ENCODE results near the gene CYGB. TPM values are rescaled to one million over a fixed set of nuclear protein-coding genes. Genes with fewer than 3 reads are reported as not detected.
A peak's percentile ranks its signal among the peaks of the same experiment; 100 is the strongest.
"Not testable (repeated sequence)": the region's sequence is repeated elsewhere in the genome, so short reads cannot be mapped to it uniquely, and the experiment has no call there.

The CYGB gene
- total RNA-seq, 1 donor from 2014 or later, result 0.60 TPM

GRCh38 chr17:76524598-76525512 is 12.7 kb downstream of the CYGB start:
- peak in 1 of 2 donors; percentile 33 for DNase-seq (ENCODE audit: low read depth in 2 of 2)

GRCh38 chr17:76523084-76524037 is 14.1 kb downstream of the CYGB start:
- DNase-seq (ENCODE audit: low read depth in 2 of 2), result peak; percentile 57 to 72

- not testable (repeated sequence) for DNase-seq (ENCODE audit: low read depth in 2 of 2)
These were observed 15.8 kb downstream of the CYGB start for GRCh38 chr17:76521683-76522082.

DNA sequence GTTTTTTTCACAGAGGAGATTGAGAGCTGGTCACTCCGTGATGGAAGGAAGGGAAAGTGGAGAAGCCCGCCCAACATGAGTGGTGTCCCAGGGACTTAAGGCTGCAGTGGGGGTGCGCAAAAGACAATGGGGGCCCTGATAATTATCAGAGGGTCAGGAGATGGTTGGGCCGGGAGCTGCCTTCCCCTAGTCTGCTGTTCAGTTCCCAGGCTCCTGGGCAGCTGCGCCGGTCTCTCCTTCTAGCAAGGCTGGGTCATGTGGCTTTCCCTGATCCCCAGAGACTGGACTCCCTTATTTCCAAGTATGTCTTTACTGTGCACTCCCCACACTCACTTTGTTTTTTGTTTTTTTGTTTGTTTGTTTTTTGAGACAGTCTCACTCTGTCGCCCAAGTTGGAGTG is 16.2 kb downstream of the CYGB start:
- DNase-seq (ENCODE audit: low read depth in 2 of 2), result no peak

DNA sequence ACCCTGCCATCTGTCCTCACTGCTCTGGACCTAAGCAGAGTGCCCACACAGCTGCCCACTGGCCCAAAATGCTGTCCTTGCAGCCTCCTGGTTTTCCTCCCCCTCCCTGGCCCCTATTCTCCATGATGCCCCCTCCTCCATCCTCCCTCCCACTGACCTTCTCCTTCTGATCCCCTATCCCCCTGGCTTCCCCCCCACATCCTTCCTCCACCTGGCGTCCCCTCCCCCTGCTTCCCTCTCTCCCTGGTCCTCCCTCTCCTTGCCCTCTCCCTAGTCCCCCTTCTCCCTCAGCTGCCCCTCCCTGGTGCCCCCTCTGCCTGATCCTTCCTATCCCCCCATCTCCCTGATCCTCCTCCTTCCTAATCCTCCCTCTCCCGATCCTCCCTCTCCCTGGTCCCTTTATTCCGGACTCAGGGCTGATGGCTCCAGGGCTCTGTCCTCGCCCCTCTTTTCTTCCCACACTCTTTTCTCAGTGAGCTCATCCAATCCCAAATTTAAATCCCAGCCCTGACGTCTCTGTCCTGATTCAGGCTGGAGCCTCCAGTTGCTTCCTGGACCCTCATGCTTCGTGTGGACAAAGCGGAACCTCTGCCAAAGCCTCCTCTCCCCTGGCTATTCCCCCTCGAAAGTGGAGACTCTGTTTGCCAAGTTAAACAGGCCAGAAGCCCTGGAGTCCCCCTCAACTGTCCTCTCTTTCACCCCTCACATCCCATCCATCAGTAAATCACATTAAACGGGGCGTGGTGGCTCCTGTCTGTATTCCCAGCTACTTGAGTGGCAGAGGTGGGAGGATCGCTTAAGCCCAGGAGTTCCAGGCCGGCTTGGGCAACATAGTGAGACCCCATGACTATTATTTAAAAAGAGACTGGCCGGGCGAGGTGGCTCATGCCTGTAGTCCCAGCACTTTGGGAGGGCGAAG is 18.2 kb downstream of the CYGB start:
- no peak for DNase-seq (ENCODE audit: low read depth in 2 of 2)

DNA sequence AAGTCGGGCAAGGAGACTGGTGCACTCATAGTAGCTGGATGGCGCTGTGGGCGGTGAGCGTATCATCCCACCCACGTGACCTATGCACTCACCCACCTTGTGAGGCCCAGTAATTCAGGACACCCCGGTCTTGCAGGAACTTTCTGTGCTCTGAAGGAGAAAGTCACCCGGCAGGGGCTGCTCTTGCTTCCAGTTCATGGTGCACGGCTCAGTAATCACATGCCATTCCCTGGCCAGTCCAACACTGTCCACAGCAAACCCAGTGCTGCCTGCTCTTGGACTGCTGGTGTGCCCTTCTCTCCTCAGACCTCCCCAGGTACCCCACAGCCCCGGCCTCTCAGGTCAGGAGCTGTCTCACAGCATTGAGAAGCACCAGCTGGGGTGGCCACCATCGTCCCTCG is 19.9 kb downstream of the CYGB start:
- DNase-seq (ENCODE audit: low read depth in 2 of 2), result no peak

GRCh38 chr17:76515274-76515949 is 22.1 kb downstream of the CYGB start:
- DNase-seq (ENCODE audit: low read depth in 2 of 2), result peak in 1 of 2 donors; percentile 28

GRCh38 chr17:76514355-76514754 is 23.2 kb downstream of the CYGB start:
- not testable (repeated sequence) for DNase-seq (ENCODE audit: low read depth in 2 of 2)

- no peak for DNase-seq (ENCODE audit: low read depth in 2 of 2)
These were observed 24.2 kb downstream of the CYGB start for GRCh38 chr17:76513306-76513692.

GRCh38 chr17:76512366-76513305 is 24.9 kb downstream of the CYGB start:
- no peak for DNase-seq (ENCODE audit: low read depth in 2 of 2)

DNA sequence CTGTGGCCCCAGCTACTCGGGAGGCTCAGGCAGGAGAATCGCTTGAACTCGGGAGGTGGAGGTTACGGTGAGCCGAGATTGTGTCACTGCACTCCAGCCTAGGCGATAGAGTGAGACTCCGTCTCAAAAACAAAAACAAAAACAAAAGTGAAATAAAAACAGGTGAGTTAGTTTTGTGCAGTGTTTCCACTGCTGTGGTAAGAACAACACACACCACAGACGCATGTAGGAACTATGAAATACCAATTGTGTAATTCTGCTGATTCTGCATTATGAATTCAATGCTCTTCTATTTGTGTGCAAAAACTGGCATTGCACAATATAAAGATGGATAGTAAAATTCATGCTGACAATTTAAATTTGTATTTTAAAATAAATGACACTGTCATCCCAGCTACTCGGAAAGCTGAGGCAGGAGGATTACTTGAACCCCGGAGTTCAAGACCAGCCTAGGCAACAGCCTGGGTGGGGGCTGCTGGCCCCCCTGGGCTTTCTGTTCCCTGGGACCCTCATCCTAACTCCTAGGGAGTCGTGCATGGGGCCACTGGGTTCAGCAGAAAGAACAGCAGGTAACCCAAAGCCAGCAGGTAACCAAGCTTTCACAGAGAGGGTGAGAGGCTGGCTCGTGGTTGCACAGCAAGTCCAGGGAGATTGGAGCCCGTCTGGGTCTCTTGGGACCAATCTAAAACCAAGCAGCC is 25.7 kb downstream of the CYGB start:
- no peak for DNase-seq (ENCODE audit: low read depth in 2 of 2)

- peak in 1 of 2 donors; percentile 41 for DNase-seq (ENCODE audit: low read depth in 2 of 2)
These were observed 26.7 kb downstream of the CYGB start for GRCh38 chr17:76510831-76511244.

- not testable (repeated sequence) for DNase-seq (ENCODE audit: low read depth in 2 of 2)
These were observed 28.9 kb downstream of the CYGB start for GRCh38 chr17:76508472-76509063.

GRCh38 chr17:76506408-76507345 is 30.8 kb downstream of the CYGB start:
- DNase-seq (ENCODE audit: low read depth in 2 of 2), result peak; percentile 61 to 74

- DNase-seq (ENCODE audit: low read depth in 2 of 2), result no peak
These were observed 33.4 kb downstream of the CYGB start for GRCh38 chr17:76504117-76504516.

DNA sequence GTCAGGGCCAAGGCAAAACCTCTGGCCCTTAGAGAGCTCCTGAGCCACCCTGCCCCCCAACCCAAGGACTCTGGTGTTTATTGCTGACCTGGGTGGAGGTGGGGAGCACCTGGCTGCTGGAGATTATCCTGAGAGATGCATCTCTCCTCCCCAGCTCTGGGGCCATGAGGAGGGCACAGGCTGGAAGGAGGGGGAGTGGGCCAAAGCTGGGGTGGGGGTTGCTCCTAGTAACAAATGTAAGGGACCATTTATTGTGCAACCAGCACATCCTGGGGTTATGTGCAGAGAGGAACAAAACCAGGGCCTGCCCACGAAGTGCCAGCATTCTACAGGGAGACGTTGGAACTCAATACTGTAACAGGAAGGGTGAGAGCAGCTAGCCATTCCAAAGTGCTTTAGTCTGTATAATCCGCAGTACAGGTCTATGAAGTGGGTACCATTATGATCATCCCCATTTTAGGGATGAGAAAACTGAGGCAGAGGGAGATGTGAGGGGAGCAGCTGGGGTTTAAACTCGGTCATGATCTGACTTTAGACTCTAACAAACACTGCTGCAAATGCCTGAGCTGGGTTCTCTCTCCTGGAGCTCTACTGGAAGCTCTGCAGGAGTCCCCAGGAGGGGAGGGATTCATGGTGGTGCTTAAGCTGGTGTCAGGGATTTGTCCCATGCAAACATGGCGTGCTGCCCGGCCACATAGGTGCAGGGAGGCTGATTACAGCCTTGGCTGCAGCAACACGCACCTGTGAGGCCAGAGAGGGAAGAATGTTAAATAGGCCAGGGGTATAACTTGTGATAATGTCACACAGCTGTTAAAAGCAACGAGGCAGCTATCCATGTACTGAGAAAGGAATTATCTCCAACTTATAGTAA is 34.9 kb downstream of the CYGB start:
- DNase-seq (ENCODE audit: low read depth in 2 of 2), result no peak
